Activated CD8-positive, alpha-beta T cell treated with anti-CD3 and anti-CD28 coated beads, Interleukin-2, amount 10 ng/mL, durations not matched to agents 7 days and 5 days (primary cell): ENCODE data around the gene SARS1. TPM values are rescaled to one million over a fixed set of nuclear protein-coding genes. Genes with fewer than 3 reads are reported as not detected.
A peak's percentile ranks its signal among the peaks of the same experiment; 100 is the strongest.

Experiments
- ATAC-seq: fragments of 150-1000 bp; cut with Tn5 transposase; one replicate; pipeline ENCODE4 v1.10.0; 2021; ENCODE audit warnings: moderate library complexity
- CTCF ChIA-PET: fragments of 350-600 bp; sonication (Branson Sonifier 250); formaldehyde crosslinking; loops from one replicate; lab custom pipeline; 2021; ENCODE audit warnings: antibody characterized with exemption; lab: Charles Lee
- POLR2A ChIA-PET: fragments of 350-600 bp; sonication (Branson Sonifier 250); formaldehyde crosslinking; loops from one replicate; lab custom pipeline; 2021; ENCODE audit warnings: antibody characterized with exemption; lab: Charles Lee
- DNase-seq: peaks from one replicate; pipeline ENCODE4 v3.0.0-alpha.2; 2020
- H3K27ac Mint-ChIP-seq: one replicate; pipeline ENCODE4 v1.8.0; 2021; ENCODE audit warnings: mild to moderate bottlenecking, mixed read lengths
- H3K27me3 Mint-ChIP-seq: one replicate; pipeline ENCODE4 v1.8.0; 2021; ENCODE audit warnings: low read depth, mixed read lengths
- H3K36me3 Mint-ChIP-seq: one replicate; pipeline ENCODE4 v1.8.0; 2021; ENCODE audit warnings: low read depth, mixed read lengths
- H3K4me1 Mint-ChIP-seq: one replicate; pipeline ENCODE4 v1.8.0; 2021; ENCODE audit warnings: low read depth, mixed read lengths
- H3K4me3 Mint-ChIP-seq: one replicate; pipeline ENCODE4 v1.8.0; 2021; ENCODE audit warnings: mild to moderate bottlenecking, mixed read lengths
- H3K9me3 Mint-ChIP-seq: one replicate; pipeline ENCODE4 v1.8.0; 2022; ENCODE audit warnings: mixed read lengths; ENCODE audit not compliant: insufficient read depth
- total RNA-seq, 2 experiments: library from RNA; stranded (reverse); gene quantifications; one replicate each; pipeline ENCODE4 v1.2.3, GENCODE V29; 2021

Gene SARS1
- total RNA-seq, 2 experiments from 2014 or later, result 145 to 157 TPM

DNA sequence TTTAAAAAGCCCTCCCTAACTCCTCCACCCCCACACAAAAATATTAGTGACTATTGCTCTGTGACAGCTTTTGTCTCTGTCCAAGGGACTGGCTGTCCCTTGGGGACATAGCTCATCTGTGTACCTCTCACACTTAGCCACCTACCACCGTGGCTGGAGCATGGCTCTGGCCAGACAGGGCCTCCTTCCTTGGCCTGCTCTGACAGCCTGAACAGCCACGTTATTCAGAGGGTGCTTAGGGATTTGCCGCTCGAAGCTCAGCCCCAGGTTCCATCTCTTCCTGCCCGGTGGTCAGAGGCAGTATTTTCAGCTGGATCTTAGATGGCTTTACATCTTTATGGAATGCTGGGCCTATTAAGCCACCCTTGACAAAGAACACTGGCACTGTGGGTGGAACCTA is 29.5 kb downstream of the SARS1 start:
- Mint-ChIP-seq H3K4me1 (peaks cover 5% of the 10 kb centered on the region), H3K9me3 (no peaks in the 10 kb centered on the region), H3K27me3 (peaks cover 21% of the 10 kb centered on the region), H3K27ac (no peak overlapping the region), H3K4me3 (no peak overlapping the region), H3K36me3 (peaks cover 6% of the 10 kb centered on the region)
- POLR2A ChIA-PET, result no interaction called here
- DNase-seq, result no peak
- no peak for ATAC-seq
- CTCF ChIA-PET, result interaction anchor here (1.2 kb wide), 1 partner anchor 156 kb away, joined by 3 read pairs; no protein-coding TSS in a partner anchor

DNA sequence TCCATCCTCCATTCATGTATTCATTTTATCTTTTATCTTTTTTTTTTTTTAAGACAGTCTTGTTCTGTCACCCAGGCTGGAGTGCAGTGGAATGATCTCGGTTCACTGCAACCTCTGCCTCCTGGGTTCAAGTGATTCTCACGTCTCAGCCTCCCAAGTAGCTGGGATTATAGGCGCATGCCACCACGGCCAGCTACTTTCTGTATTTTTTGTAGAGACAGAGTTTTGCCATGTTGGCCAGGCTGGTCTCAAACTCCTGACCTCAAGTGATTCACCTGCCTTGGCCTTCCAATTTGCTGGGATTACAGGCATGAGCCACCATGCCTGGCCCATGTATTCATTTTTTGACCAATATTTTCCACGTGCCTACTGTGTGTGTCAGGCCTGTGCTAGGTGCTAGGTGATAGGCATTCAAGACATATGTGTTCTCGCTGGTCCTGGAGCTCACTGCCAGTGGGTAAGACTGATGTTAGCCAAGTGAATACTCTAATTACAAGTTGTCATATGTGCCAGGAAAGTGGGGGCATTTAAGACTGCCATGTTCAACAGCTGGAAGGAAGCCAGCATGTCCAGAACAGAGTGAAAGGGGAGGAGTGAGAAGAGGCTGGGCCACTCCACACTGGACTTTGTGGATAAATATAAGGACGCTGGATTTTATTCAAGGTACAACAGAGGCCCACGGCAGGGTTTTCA is 30.3 kb downstream of the SARS1 start:
- no peak for DNase-seq
- ChIA-PET POLR2A (no interaction called here), CTCF (no interaction called here)
- ATAC-seq, result no peak
- Mint-ChIP-seq H3K4me1 (peaks cover 6% of the 10 kb centered on the region), H3K27me3 (peaks cover 21% of the 10 kb centered on the region), H3K36me3 (peaks cover 2% of the 10 kb centered on the region), H3K27ac (no peak overlapping the region), H3K4me3 (no peak overlapping the region), H3K9me3 (no peaks in the 10 kb centered on the region)

DNA sequence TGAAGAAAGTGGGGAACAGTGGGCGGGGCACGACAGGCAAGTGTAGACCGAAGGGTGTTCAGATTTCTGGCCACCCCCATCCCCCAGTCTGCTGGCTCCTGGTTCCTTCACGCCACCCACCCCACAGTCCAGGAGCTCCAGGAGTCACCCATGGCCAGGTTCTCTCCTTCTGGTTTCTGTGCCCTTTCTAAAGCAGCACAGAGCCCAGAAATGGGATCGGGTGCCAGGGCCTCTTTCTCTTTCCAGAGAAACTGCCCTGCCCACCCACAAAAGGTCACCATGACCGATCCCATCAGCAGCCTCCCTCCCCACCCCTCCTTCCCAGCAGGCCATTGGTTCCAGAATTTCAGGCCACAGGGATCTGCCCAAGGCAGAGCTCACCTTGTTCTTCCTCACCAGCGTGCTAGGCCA is 32.4 kb downstream of the SARS1 start:
- DNase-seq (no peak), ATAC-seq (no peak)
- Mint-ChIP-seq H3K27me3 (peaks cover 23% of the 10 kb centered on the region), H3K4me3 (no peak overlapping the region), H3K9me3 (no peaks in the 10 kb centered on the region), H3K27ac (no peak overlapping the region), H3K4me1 (peaks cover 12% of the 10 kb centered on the region), H3K36me3 (no peaks in the 10 kb centered on the region)
- ChIA-PET CTCF (interaction anchor here (1.7 to 1.9 kb wide), 2 partner anchors 286 to 287 kb away, joined by 3 to 4 read pairs; no protein-coding TSS in a partner anchor), POLR2A (no interaction called here)

DNA sequence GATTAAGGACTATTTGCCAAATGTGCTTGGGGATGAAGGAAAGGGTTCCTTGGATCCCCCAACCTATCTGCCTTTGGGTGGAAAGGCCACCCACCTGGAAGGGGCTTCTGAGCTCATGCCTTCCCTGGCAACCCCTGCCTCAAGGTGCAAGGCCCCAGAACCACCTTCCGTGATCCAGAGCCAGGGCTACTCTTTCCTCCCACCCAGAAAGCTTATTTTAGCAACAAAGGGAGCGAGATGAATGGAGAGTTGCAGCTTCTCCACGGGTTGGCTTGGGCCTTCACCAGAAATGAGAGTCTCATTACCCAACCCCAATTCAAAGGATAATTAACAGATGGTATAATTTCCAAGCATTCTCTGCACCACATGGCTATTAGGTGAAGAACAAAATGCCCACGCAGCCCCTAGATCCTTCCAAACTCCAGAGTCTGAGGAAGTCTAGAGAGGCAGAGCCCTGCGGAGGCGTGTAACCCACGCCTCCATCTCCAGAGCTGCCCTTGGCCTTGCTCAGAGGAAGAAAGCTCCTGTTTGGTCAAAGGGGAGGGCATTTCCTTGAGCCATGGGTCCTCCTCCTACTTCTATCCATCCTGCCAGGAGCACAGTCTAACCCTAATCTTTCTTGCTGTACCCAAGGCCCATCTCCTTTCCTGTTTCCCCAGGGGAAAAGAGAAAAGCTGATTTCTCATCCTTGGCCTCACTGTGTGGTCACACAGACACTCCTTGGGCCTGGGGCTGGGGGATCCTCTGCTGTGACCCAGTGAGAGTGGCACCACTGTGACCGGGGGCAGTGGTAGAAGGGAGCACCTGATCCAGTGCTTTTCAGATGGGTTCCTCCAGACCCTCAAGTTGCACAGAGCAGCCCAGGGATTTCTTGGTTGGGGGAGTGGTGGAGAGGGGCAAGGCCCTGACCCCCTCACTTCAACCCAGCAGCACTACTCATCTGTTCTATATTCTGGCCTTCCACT is 34.0 kb downstream of the SARS1 start:
- H3K36me3 Mint-ChIP-seq, result no peaks in the 10 kb centered on the region
- ChIA-PET CTCF (interaction anchor here (1.4 to 1.9 kb wide), 3 partner anchors 9 to 285 kb away, joined by 3 to 4 read pairs (median 4); no protein-coding TSS in a partner anchor), POLR2A (no interaction called here)
- H3K27me3 Mint-ChIP-seq, result peaks cover 12% of the 10 kb centered on the region
- DNase-seq (no peak), ATAC-seq (no peak)
- no peak overlapping the region for H3K27ac Mint-ChIP-seq
- no peaks in the 10 kb centered on the region for H3K9me3 Mint-ChIP-seq
- H3K4me1 Mint-ChIP-seq, result peaks cover 7% of the 10 kb centered on the region
- no peak overlapping the region for H3K4me3 Mint-ChIP-seq

DNA sequence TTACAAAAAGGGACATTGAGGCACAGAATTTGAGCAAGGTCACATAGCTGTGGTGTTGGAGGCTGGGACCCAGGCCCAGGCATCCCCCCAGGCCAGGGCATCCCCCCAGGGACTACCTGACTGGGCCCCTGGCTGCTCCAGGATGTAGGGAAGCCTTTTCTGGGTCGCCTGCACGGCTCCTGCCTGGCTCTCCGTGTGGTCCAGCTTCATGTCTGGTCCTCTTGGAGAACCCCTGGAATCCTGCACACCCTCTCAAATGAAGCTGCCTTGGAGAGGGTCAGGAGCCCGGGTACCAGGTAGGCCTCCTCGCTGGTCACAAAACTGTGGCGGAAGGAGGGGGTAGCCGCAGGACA is 34.7 kb downstream of the SARS1 start:
- Mint-ChIP-seq H3K27ac (no peak overlapping the region), H3K4me1 (peaks cover 7% of the 10 kb centered on the region), H3K27me3 (peaks cover 12% of the 10 kb centered on the region), H3K36me3 (no peaks in the 10 kb centered on the region), H3K4me3 (no peak overlapping the region), H3K9me3 (no peaks in the 10 kb centered on the region)
- POLR2A ChIA-PET, result no interaction called here
- DNase-seq, result no peak
- ATAC-seq, result no peak
- CTCF ChIA-PET, result no interaction called here

DNA sequence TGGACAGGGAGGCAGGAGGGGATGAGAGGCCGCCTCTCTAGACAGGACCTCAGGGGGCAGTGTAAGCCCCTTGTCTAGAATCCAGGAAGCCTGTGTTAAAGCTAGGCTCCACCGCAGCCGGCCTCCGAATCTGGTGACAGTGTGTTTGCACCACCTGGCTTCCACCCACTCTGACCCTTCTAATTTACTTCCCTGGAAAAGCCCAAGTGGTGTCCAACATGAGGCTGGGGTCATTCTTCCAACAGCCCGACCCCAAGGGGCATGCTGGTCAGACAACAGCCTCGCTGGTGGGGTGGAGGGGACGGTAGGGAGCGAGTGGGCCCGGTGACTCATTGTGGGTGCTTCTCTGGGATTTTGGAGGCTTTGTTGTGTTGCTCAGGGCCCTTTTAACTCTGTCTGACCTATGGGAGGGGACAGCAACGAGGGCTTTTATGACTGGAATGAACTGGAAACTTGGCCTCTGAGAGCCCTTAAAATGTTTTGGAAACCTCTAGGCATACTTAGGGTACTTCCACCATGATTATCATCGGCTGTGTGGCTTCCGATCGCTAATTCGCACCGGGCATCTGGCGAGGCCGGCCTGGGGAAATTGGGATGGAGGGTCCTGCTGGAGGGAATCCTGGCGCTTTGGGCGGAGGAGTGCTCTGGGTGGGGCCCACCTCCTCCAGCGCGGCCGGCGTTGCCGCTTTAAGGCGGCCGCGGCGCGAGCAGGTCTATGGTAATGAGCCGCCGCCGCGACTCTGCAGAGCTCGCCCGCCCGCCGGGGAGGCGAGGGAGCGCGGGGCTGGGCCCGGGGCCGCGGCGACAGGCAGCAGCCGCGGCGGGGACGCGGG is 35.3 kb downstream of the SARS1 start, which contains the start of gene CELSR2:
Gene CELSR2 (plus strand): TSS at position 743 of the 833 bp plus-strand sequence. CDS start 541 bp downstream, outside the sequence.
- CTCF ChIA-PET, result interaction anchor here (0.9 to 1.5 kb wide), 5 partner anchors 9 to 283 kb away, joined by 3 read pairs; no protein-coding TSS in a partner anchor
- Mint-ChIP-seq H3K4me1 (peaks cover 7% of the 10 kb centered on the region), H3K27me3 (peaks cover 12% of the 10 kb centered on the region), H3K9me3 (no peaks in the 10 kb centered on the region), H3K27ac (no peak within 1 kb of the TSS), H3K36me3 (no peaks in the 10 kb centered on the region), H3K4me3 (peak within 1 kb of the TSS; percentile 63)
- POLR2A ChIA-PET, result interaction anchor here (1.2 to 1.3 kb wide), 2 partner anchors 12 to 34 kb away, joined by 3 read pairs; partner anchors contain the start of gene PSRC1
- ATAC-seq (peak; percentile 95), DNase-seq (peak; percentile 69)

DNA sequence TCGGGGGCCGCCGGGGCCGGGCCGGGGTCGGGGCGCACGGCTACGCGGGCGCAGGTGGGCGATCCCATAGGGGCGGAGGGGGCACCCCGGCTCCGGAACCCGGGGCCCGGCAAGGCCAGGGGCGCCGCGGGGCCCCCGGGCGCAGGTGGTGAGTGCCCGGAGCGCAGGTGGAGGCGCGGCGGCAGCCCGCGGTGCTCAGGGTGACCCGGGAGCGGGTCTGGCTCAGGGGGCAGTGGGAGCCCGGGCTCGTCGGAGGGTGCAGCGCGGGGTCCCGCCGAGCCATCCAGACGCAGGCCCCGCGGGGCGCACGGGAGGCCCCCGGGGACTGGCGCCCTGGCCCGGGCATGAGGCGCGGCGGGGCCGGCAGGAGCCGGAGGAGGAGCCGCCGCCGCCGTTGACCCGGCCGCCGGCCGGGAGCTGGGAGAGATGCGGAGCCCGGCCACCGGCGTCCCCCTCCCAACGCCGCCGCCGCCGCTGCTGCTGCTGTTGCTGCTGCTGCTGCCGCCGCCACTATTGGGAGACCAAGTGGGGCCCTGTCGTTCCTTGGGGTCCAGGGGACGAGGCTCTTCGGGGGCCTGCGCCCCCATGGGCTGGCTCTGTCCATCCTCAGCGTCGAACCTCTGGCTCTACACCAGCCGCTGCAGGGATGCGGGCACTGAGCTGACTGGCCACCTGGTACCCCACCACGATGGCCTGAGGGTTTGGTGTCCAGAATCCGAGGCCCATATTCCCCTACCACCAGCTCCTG is 36.1 kb downstream of the SARS1 start:
- Mint-ChIP-seq H3K27ac (no peak overlapping the region), H3K4me1 (peaks cover 10% of the 10 kb centered on the region), H3K36me3 (no peaks in the 10 kb centered on the region), H3K4me3 (peak overlapping the region; percentile 52), H3K27me3 (peaks cover 8% of the 10 kb centered on the region), H3K9me3 (no peaks in the 10 kb centered on the region)
- DNase-seq (no peak), ATAC-seq (peak; percentile 48)
- ChIA-PET POLR2A (interaction anchor here (0.6 to 1.3 kb wide), 3 partner anchors 13 to 287 kb away, joined by 3 to 5 read pairs (median 3); partner anchors contain the start of gene PSRC1), CTCF (interaction anchor here (0.9 to 1.5 kb wide), 6 partner anchors 9 to 282 kb away, joined by 3 read pairs; no protein-coding TSS in a partner anchor)

DNA sequence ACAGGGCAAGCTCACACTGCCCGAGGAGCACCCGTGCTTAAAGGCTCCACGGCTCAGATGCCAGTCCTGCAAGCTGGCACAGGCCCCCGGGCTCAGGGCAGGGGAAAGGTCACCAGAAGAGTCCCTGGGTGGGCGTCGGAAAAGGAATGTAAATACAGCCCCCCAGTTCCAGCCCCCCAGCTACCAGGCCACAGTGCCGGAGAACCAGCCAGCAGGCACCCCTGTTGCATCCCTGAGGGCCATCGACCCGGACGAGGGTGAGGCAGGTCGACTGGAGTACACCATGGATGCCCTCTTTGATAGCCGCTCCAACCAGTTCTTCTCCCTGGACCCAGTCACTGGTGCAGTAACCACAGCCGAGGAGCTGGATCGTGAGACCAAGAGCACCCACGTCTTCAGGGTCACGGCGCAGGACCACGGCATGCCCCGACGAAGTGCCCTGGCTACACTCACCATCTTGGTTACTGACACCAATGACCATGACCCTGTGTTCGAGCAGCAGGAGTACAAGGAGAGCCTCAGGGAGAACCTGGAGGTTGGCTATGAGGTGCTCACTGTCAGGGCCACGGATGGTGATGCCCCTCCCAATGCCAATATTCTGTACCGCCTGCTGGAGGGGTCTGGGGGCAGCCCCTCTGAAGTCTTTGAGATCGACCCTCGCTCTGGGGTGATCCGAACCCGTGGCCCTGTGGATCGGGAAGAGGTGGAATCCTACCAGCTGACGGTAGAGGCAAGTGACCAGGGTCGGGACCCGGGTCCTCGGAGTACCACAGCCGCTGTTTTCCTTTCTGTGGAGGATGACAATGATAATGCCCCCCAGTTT is 36.9 kb downstream of the SARS1 start:
- Mint-ChIP-seq H3K9me3 (no peaks in the 10 kb centered on the region), H3K36me3 (no peaks in the 10 kb centered on the region), H3K4me3 (peak overlapping the region; percentile 52), H3K4me1 (peaks cover 10% of the 10 kb centered on the region), H3K27ac (no peak overlapping the region), H3K27me3 (peaks cover 6% of the 10 kb centered on the region)
- DNase-seq, result no peak
- ChIA-PET POLR2A (interaction anchor here (0.6 to 1.3 kb wide), 3 partner anchors 14 to 288 kb away, joined by 3 to 5 read pairs (median 3); partner anchors contain the start of gene PSRC1), CTCF (interaction anchor here (0.9 to 1.5 kb wide), 4 partner anchors 10 to 281 kb away, joined by 3 read pairs; no protein-coding TSS in a partner anchor)
- ATAC-seq, result no peak

DNA sequence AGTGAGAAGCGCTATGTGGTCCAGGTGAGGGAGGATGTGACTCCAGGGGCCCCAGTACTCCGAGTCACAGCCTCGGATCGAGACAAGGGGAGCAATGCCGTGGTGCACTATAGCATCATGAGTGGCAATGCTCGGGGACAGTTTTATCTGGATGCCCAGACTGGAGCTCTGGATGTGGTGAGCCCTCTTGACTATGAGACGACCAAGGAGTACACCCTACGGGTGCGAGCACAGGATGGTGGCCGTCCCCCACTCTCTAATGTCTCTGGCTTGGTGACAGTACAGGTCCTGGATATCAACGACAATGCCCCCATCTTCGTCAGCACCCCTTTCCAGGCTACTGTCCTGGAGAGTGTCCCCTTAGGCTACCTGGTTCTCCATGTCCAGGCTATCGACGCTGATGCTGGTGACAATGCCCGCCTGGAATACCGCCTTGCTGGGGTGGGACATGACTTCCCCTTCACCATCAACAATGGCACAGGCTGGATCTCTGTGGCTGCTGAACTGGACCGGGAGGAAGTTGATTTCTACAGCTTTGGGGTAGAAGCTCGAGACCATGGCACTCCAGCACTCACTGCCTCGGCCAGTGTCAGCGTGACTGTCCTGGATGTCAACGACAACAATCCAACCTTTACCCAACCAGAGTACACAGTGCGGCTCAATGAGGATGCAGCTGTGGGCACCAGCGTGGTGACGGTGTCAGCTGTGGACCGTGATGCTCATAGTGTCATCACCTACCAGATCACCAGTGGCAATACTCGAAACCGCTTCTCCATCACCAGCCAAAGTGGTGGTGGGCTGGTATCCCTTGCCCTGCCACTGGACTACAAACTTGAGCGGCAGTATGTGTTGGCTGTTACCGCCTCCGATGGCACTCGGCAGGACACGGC is 37.8 kb downstream of the SARS1 start:
- CTCF ChIA-PET, result interaction anchor here (2.2 kb wide), 1 partner anchor 281 kb away, joined by 6 read pairs; no protein-coding TSS in a partner anchor
- Mint-ChIP-seq H3K4me3 (no peak overlapping the region), H3K4me1 (peaks cover 10% of the 10 kb centered on the region), H3K9me3 (no peaks in the 10 kb centered on the region), H3K27ac (no peak overlapping the region), H3K36me3 (no peaks in the 10 kb centered on the region), H3K27me3 (peaks cover 6% of the 10 kb centered on the region)
- DNase-seq, result no peak
- POLR2A ChIA-PET, result no interaction called here
- no peak for ATAC-seq
